Embryonic facial prominence (tissue), 1 donor: ENCODE data around the gene EPHA2.
"Not testable (repeated sequence)": the region's sequence is repeated elsewhere in the genome, so short reads cannot be mapped to it uniquely, and the experiment has no call there.

Source experiments
- DNase-seq: peaks from one replicate; pipeline ENCODE4 v3.0.0-alpha.2; 2016; ENCODE audit errors: extremely low spot score

The EPHA2 gene

DNA sequence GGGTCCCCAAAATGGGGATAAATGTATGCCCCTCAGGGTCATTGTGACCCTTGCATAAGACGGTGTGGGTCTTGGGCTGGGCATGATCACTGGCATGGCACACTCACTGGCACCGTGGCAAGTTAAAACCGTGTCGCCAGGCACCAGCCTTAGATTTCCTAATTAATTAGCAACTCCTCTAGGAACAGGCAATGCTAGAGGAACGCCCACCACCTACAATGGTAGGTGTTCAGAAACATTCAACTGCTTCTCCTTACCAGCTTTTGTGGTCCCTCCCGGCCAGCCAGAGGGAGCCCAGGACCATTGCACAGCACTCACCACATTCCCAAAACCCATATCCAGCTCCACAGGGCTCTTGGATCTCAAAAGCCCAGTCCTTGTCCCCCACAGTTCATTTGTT lies 36.4 kb downstream of the EPHA2 start:
- no peak for DNase-seq

DNA sequence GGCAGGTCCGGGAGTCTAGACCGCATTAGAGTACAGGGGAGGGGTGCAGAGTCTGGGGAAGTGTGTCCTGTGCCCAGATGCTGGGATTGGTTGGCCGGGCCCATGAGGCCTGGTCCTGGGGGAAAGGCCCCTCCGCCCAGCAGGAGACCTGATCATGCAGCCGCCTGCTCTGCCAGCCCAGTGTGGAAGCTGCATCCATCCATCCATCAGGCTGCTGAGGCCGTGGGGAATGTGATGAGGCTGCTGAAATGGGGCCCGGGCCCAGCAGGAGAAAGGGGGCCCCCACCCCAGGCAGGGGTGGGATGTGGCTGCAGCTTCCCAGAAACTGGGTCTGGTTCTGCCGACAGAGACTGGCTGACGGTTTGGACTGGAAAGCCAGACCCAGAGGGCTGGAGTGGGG lies 37.2 kb downstream of the EPHA2 start:
- DNase-seq: no peak

DNA sequence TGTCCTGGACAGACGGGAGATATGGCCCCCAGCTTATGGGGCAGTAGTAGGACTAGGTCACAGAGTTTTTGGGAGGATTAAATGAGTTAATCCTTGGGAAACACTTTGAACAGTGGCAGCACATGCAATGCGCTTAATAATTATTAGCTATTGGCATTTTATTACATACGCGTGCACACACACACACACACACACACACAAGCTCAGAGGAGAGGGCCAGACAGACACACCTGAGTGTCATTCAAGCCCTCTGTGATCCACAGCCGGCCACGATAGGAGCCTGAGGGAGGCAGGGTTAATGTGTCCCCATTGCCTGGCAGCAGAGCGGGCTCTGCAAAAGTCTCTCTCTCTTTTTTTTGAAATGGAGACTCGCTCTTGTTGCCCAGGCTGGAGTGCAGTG lies 37.9 kb downstream of the EPHA2 start:
- no peak for DNase-seq

DNA sequence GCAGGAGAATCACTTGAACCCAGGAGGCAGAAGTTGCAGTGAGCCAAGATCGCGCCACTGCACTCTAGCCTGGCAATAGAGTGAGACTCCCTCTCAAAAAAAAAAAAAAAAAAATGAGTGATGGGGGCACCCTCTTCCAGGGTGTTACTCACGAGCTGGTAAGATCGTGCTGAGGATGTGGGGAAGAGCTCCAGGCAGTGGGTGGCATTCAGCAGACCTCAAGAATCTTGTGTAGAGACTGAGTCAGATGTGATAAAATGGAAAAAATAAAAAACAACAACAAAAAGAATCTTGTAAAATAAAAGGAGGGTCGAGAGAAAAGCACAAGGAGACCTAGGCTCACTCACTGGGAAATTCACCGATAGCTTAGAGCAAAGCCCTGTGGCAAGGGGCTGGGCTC lies 38.5 kb downstream of the EPHA2 start:
- DNase-seq: no peak

GRCh38 chr1:16116625-16117024 lies 39.2 kb downstream of the EPHA2 start:
- no peak for DNase-seq

DNA sequence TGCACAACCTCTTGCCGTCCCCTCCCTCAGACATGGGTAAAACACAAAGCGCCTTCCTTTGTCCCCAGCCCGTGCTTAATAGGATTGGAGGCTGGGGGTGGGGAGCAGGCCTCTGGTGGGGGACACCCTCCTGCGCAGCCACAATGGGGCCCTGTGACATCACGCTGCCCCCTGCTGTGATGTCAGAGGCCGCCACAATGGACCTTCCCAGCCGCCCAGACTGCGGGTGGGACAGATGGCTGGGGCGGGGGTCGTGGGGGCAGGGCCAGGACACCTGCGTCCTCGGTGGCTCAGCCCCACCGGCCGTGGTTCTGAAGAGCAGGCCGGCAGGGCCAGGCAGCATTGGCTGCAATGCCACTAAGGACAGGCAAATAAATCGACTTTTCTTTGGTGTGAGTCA lies 39.9 kb downstream of the EPHA2 start:
- DNase-seq: no peak

DNA sequence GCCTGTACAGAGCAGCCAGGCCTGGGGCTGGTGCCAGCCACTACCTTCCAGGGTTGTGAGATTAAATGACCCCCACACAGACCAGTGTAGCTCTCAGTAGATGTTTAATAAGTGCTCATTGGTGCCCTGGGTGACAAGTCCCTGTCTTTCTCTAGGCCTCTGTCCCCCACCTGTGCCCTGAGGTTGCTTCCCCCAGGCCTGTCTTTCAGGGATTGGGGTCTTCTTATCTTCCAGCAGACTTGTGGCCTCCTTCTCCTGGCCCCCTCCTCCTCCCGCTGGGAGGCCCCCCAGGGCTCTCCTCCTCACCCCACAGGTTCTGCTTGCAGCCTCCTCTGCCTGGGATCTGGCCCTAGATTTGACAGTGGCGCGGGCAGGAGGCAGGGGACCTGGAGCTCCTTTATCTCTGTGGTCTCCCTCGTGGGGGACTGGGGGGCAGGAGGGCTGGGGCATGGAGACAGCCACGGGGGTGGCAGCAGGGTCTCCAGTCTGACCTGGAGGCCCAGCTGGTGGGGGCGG lies 40.3 kb downstream of the EPHA2 start:
- no peak for DNase-seq

DNA sequence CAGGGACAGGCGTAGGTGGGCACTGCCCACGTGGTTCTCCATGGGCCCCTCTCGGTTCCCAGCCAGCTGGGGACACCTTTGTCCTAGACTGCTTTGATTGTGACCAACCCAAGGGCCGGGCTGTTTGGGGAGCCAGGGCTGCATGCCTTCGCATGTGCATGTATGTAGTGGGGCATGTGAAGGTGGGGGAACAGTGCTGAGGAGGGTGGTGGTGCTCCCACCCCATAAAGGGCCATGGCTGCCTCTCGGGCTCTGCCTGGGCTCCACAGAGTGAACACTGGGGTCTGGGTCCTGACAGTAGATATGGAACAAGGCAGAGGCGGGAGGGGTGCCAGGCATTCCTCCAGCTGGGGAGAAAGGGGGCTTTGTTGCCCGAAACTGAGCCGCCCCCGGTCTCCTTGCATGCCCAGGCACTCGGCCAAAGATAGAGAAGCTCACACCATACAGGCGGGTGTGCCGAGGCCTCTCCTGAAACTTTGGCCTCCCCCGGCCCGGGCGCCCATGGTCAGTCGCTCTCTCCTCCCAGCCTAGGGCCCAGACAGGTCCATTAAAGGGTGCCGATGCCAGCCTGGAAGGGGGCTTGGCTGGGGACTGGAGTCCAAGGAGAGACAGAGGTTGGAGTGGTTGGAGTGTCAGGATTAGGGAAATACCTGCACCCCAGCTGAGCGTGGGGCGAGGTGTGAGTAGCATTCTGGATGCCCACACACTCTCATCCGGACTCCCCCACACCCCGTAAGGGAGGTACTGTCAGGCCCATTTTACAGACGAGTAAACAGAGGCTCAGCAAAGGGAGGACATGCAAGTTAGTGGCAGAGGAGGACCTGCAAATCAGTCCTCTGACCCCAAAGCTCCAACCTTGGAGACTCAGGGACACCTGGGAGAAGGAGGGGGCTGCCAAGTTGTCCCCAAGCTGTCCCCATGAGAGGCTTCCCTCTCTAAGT lies 41.1 kb downstream of the EPHA2 start:
- no peak for DNase-seq

DNA sequence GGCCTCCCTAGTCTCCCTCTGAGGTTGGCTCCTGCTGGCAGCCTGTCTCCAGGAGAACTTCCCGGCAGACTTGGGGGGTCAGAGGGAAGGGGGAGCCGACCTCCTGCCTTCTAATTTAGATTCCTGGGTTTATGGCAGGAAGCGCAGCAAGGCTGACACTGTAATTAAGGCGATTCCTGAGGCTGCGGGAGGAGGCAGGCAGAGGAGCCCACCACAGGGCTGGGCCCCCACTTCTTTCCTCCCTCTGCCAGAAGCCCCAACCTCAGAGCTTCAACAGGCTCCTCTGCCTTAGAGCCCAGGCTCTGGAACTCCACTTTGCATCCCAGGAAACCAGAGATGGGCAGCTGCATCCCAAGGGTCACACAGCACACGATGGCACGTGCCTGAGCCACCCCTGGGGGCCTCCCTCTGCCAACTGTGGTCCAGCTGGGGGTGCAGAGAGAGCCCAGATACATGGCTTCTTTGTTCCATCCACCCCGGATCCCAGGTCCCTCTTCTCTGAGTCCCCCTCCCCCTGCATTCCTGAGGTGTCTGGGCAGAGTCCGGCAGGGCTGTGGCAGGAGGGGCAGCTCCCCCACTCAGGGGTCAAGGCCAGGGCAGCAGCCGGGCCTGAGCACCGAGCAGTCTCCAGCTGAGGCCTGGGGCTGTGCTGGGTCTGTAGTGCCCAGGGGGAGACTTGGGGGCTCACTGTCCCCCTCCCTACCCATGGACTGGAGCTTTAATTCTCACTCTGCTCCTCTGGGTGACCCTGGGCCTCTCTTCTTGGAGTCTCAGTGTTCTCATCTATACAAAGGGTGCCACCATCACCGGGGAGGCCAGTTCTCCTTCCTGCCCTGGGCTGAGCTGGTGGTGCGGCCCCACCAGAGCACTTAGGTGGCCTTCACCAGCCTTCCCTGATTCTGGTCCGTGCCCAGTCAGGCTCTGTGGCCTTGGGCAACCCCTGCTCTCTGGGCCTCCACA lies 43.0 kb downstream of the EPHA2 start:
- DNase-seq: no peak

- no peak for DNase-seq
Measured at GRCh38 chr1:16111771-16112595, 43.9 kb downstream of the EPHA2 start.

- no peak for DNase-seq
Measured at GRCh38 chr1:16110884-16111283, 45.0 kb downstream of the EPHA2 start.

- DNase-seq: no peak
Measured at GRCh38 chr1:16110456-16110855, 45.4 kb downstream of the EPHA2 start.

GRCh38 chr1:16109571-16109970 lies 46.3 kb downstream of the EPHA2 start:
- no peak for DNase-seq

- not testable (repeated sequence) for DNase-seq
Measured at GRCh38 chr1:16107039-16107438, 48.8 kb downstream of the EPHA2 start.

- DNase-seq: no peak
Measured at GRCh38 chr1:16101623-16102022, 54.2 kb downstream of the EPHA2 start.

- DNase-seq: no peak
Measured at GRCh38 chr1:16099412-16099811, 56.5 kb downstream of the EPHA2 start.

- no peak for DNase-seq
Measured at GRCh38 chr1:16095447-16095846, 60.4 kb downstream of the EPHA2 start.

- no peak for DNase-seq
Measured at GRCh38 chr1:16094453-16095158, 61.3 kb downstream of the EPHA2 start.

DNA sequence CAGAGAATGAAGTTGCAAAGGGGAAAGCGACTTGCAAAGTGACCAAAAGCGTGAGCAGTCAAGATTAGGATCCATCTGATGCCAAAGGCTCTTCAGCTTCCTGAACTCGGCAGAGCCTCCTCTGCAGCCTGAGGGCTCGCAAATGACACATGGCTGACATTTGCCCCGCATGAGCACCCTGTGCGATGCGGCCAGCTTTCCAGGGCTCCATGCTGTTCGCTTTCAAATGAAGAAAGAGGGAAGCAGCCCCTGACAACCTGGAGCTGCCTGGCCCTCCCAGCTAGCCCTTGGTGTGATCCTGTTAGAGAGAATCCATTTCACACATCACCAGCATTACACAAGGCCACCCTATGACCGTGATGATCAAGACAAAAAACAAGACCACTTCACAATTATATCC lies 62.3 kb downstream of the EPHA2 start:
- no peak for DNase-seq

DNA sequence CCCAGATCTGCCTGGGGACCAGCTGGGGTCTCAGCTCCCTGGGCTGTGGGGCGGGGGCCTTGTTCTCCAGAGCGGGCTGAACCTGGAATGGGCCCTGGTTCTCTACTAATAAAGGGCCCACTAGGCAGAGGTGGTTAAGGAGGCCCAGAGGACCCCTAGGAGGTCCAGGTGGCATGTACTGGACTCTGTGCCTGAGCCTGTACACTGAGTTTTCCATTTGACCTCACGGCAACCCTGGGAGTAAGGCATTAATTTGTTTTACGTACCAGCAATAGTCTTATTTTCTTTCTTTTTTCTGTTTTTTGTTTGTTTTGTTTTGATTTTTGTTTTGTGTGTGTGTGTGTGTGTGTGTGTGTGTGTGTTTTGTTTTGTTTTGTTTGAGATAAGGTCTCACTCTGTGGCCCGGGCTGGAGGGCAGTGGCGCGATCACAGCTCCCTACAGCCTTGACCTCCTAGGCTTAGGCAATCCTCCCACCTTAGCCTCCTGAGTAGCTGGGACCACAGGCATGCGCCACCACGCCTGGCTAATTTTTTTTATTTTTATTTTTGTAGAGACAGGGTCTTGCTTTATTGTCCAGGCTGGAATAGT lies 62.9 kb downstream of the EPHA2 start:
- no peak for DNase-seq
